NB4 (cell line): ENCODE measurements around the gene KRTAP10-2.

ENCODE experiments used
- CTCF ChIP-seq: IDR thresholded peaks from one replicate; pipeline ENCODE4 v1.5.1; 2012; ENCODE audit warnings: low read depth, low read length
- MAX ChIP-seq: IDR thresholded peaks from 2 replicates; pipeline ENCODE4 v1.6.1; 2011; ENCODE audit warnings: low read depth, low read length
- MYC ChIP-seq: IDR thresholded peaks from 2 replicates; pipeline ENCODE4 v1.6.1; 2011; ENCODE audit warnings: low read depth, low read length
- POLR2A ChIP-seq: IDR thresholded peaks from 2 replicates; pipeline ENCODE4 v1.6.1; 2011; ENCODE audit warnings: mild to moderate bottlenecking; ENCODE audit not compliant: insufficient read length; ENCODE audit errors: extremely low read depth

GRCh38 chr21:44579056-44579832 lies 27.9 kb upstream of the KRTAP10-2 start:
- TF ChIP-seq CTCF: no peak
- no peak for TF ChIP-seq POLR2A
- no peak for TF ChIP-seq MAX
- TF ChIP-seq MYC: no peak
